Astrocyte (in vitro differentiated cells and primary cell): Measurements from ENCODE around the gene CACNA2D4. TPM values are rescaled to one million over a fixed set of nuclear protein-coding genes. Genes with fewer than 3 reads are reported as not detected.

Experiments used
- DNase-seq: peaks from one replicate; pipeline ENCODE4 v3.0.0-alpha.2; 2010; ENCODE audit warnings: low read depth
- FAIRE-seq: peaks from 2 replicates; lab custom pipeline; 2011; peaks lifted over from hg19 to GRCh38; lab: Jason Lieb, UNC
- H2AFZ ChIP-seq: 2 replicates; pipeline ENCODE4 v1.6.0; 2012; ENCODE audit warnings: low read depth, low read length, inconsistent platforms
- H3K27ac ChIP-seq: 2 replicates; pipeline ENCODE4 v1.5.1; 2011; ENCODE audit warnings: low read depth, low read length, inconsistent platforms
- H3K27me3 ChIP-seq: 2 replicates; pipeline ENCODE4 v1.6.0; 2011; ENCODE audit warnings: low read length, inconsistent platforms; ENCODE audit not compliant: insufficient read depth
- H3K36me3 ChIP-seq: 2 replicates; pipeline ENCODE4 v1.5.1; 2011; ENCODE audit warnings: low read length, inconsistent platforms; ENCODE audit not compliant: insufficient read depth
- H3K4me1 ChIP-seq: 2 replicates; pipeline ENCODE4 v1.5.1; 2011; ENCODE audit warnings: low read length, inconsistent platforms; ENCODE audit not compliant: insufficient read depth
- H3K4me2 ChIP-seq: 2 replicates; pipeline ENCODE4 v1.6.0; 2012; ENCODE audit warnings: low read length, inconsistent platforms
- H3K4me3 ChIP-seq: 2 replicates; pipeline ENCODE4 v1.5.1; 2011; ENCODE audit warnings: low read depth, mild to moderate bottlenecking, low read length, inconsistent platforms; ENCODE audit not compliant: insufficient read depth
- H3K79me2 ChIP-seq: 2 replicates; pipeline ENCODE4 v1.6.0; 2012; ENCODE audit warnings: mild to moderate bottlenecking, low read length, inconsistent platforms; ENCODE audit not compliant: insufficient read depth
- H3K9ac ChIP-seq: 2 replicates; pipeline ENCODE4 v1.6.0; 2012; ENCODE audit warnings: mild to moderate bottlenecking, low read length, inconsistent platforms
- H3K9me3 ChIP-seq: 2 replicates; pipeline ENCODE4 v1.5.1; 2012; ENCODE audit warnings: low read depth, mild to moderate bottlenecking, low read length, inconsistent platforms; ENCODE audit not compliant: insufficient read depth
- H4K20me1 ChIP-seq: 2 replicates; pipeline ENCODE4 v1.6.0; 2012; ENCODE audit warnings: low read length, inconsistent platforms; ENCODE audit not compliant: insufficient read depth
- H3K27ac Mint-ChIP-seq: one replicate; pipeline ENCODE4 v1.8.0; 2021; ENCODE audit warnings: mild to moderate bottlenecking, mixed read lengths; ENCODE audit not compliant: unreplicated experiment
- H3K27me3 Mint-ChIP-seq: one replicate; pipeline ENCODE4 v1.8.0; 2021; ENCODE audit warnings: low read depth, mixed read lengths; ENCODE audit not compliant: unreplicated experiment
- H3K36me3 Mint-ChIP-seq: one replicate; pipeline ENCODE4 v1.8.0; 2021; ENCODE audit warnings: low read depth, mixed read lengths; ENCODE audit not compliant: unreplicated experiment
- H3K4me1 Mint-ChIP-seq: one replicate; pipeline ENCODE4 v1.8.0; 2021; ENCODE audit warnings: low read depth, mixed read lengths; ENCODE audit not compliant: unreplicated experiment
- H3K4me3 Mint-ChIP-seq: one replicate; pipeline ENCODE4 v1.8.0; 2021; ENCODE audit warnings: mild to moderate bottlenecking, moderate library complexity, mixed read lengths; ENCODE audit not compliant: unreplicated experiment
- H3K9me3 Mint-ChIP-seq: one replicate; pipeline ENCODE4 v1.8.0; 2021; ENCODE audit warnings: mild to moderate bottlenecking, mixed read lengths; ENCODE audit not compliant: unreplicated experiment
- EZH2 ChIP-seq: IDR thresholded peaks from 2 replicates; pipeline ENCODE4 v1.6.1; 2012; ENCODE audit warnings: mild to moderate bottlenecking, low read length, inconsistent platforms; ENCODE audit not compliant: insufficient read depth
- total RNA-seq: library from RNA; stranded (reverse); gene quantifications from 2 replicates; pipeline ENCODE4 v1.2.1, GENCODE V29; 2021
- TF ChIP-seq, protein P1 (sequence below): IDR thresholded peaks from 2 replicates; pipeline ENCODE4 v1.5.1; 2011; ENCODE audit warnings: low read depth, mild to moderate bottlenecking, inconsistent platforms, low read length, moderate library complexity; ENCODE audit not compliant: insufficient read depth

The CACNA2D4 gene
- total RNA-seq, 1 donor from 2014 or later = 0.09 TPM

DNA sequence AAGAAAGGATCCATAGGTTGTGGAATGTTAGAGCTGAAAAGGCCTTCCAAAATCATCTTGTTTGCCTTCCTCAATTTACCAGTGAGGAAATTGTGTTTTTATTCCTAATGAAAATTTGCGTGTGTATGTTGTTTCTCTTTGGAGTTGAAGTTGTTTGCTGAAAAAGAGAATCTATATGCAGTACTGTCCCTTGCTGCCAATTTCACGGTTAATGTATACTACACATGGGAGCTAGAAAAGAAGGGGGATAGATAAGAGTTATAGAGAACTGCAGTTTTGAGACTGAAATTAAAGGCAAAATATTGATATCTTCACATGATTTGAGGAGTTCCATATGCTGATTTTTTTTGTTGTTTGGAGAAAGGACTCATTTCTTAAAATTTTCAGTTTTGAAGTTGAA, 160.1 kb downstream of the CACNA2D4 start:
- Histone ChIP-seq H3K79me2 (peaks cover 21% of the 10 kb centered on the region), H4K20me1 (peaks cover 36% of the 10 kb centered on the region), H3K4me3 (no peak overlapping the region), H3K27me3 (no peaks in the 10 kb centered on the region), H3K27ac (no peak overlapping the region), H3K4me1 (no peaks in the 10 kb centered on the region), H3K9me3 (no peaks in the 10 kb centered on the region), H3K4me2 (no peak overlapping the region), H3K9ac (no peak overlapping the region), H2AFZ (no peak overlapping the region), H3K36me3 (no peaks in the 10 kb centered on the region)
- Mint-ChIP-seq H3K27me3 (no peaks in the 10 kb centered on the region), H3K9me3 (peaks cover 5% of the 10 kb centered on the region), H3K36me3 (peaks cover 17% of the 10 kb centered on the region), H3K27ac (no peak overlapping the region), H3K4me1 (peaks cover 23% of the 10 kb centered on the region), H3K4me3 (no peak overlapping the region)
- DNase-seq (no peak), FAIRE-seq (no peak)
- TF ChIP-seq, protein P1, sequence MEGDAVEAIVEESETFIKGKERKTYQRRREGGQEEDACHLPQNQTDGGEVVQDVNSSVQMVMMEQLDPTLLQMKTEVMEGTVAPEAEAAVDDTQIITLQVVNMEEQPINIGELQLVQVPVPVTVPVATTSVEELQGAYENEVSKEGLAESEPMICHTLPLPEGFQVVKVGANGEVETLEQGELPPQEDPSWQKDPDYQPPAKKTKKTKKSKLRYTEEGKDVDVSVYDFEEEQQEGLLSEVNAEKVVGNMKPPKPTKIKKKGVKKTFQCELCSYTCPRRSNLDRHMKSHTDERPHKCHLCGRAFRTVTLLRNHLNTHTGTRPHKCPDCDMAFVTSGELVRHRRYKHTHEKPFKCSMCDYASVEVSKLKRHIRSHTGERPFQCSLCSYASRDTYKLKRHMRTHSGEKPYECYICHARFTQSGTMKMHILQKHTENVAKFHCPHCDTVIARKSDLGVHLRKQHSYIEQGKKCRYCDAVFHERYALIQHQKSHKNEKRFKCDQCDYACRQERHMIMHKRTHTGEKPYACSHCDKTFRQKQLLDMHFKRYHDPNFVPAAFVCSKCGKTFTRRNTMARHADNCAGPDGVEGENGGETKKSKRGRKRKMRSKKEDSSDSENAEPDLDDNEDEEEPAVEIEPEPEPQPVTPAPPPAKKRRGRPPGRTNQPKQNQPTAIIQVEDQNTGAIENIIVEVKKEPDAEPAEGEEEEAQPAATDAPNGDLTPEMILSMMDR = no peak
- no peak for TF ChIP-seq EZH2

DNA sequence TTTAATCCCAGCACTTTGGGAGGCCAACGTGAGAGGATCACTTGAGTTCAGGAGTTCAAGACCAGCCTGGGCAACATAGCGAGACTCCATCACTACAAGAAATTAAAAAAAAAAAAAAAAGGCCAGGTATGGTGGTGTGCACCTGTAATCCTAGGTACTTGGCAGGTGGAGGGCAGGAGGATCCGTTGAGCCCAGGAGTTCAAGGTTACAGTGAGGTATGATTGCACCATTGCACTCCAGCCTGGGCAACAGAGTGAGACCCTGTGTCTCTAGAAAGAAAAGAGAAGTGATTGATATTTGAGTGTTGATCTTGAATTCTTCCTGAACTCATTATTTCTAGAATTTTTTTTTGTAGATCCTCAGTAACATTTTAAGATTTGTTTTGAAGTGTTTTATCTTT, 168.2 kb downstream of the CACNA2D4 start:
- no peak overlapping the region for H3K4me3 ChIP-seq
- H3K79me2 ChIP-seq = peaks cover 34% of the 10 kb centered on the region
- no peak for DNase-seq
- FAIRE-seq = no peak
- H3K27me3 Mint-ChIP-seq = no peaks in the 10 kb centered on the region
- peaks cover 24% of the 10 kb centered on the region for H3K36me3 Mint-ChIP-seq
- no peak overlapping the region for H3K4me3 Mint-ChIP-seq
- H2AFZ ChIP-seq = no peak overlapping the region
- H3K27ac Mint-ChIP-seq = no peak overlapping the region
- H3K4me2 ChIP-seq = no peak overlapping the region
- H3K36me3 ChIP-seq = no peaks in the 10 kb centered on the region
- no peak overlapping the region for H3K27ac ChIP-seq
- no peaks in the 10 kb centered on the region for H3K9me3 ChIP-seq
- H3K4me1 ChIP-seq = no peaks in the 10 kb centered on the region
- peaks cover 8% of the 10 kb centered on the region for H3K9me3 Mint-ChIP-seq
- H3K9ac ChIP-seq = no peak overlapping the region
- no peak for TF ChIP-seq EZH2
- TF ChIP-seq, protein P1 = no peak
- no peaks in the 10 kb centered on the region for H3K27me3 ChIP-seq
- peaks cover 20% of the 10 kb centered on the region for H4K20me1 ChIP-seq
- peaks cover 4% of the 10 kb centered on the region for H3K4me1 Mint-ChIP-seq

DNA sequence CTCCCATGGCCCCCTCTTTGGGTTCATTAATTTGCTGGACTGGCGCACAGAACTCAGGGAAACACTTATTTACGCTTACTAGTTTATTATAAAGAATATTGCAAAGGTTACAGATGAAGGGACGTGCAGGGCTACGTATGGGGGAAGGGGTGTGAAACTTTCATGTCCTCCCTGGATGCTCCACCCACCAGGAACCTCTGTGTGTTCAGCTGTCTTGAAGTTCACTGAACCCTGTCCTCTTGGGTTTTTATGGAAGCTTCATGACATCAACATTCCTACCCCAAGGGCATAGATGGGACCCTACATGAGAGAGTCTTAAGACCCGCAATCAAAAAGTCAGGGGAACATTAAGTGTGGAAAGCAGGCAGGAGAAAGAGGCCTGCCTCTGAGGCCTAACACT, 169.4 kb downstream of the CACNA2D4 start:
- Mint-ChIP-seq H3K36me3 (peaks cover 20% of the 10 kb centered on the region), H3K27ac (no peak overlapping the region), H3K4me1 (peaks cover 7% of the 10 kb centered on the region), H3K4me3 (no peak overlapping the region), H3K9me3 (peaks cover 8% of the 10 kb centered on the region), H3K27me3 (no peaks in the 10 kb centered on the region)
- H3K4me1 ChIP-seq = no peaks in the 10 kb centered on the region
- H3K36me3 ChIP-seq = no peaks in the 10 kb centered on the region
- no peak overlapping the region for H3K4me3 ChIP-seq
- H2AFZ ChIP-seq = no peak overlapping the region
- DNase-seq (no peak), FAIRE-seq (no peak)
- H4K20me1 ChIP-seq = peaks cover 21% of the 10 kb centered on the region
- no peaks in the 10 kb centered on the region for H3K9me3 ChIP-seq
- H3K4me2 ChIP-seq = no peak overlapping the region
- H3K9ac ChIP-seq = no peak overlapping the region
- H3K27me3 ChIP-seq = no peaks in the 10 kb centered on the region
- TF ChIP-seq EZH2 = no peak
- TF ChIP-seq, protein P1 = no peak
- no peak overlapping the region for H3K27ac ChIP-seq
- H3K79me2 ChIP-seq = peaks cover 34% of the 10 kb centered on the region
